Loucy (cell line): Measurements from ENCODE around the gene RIMBP2.

Experiments used
- CTCF ChIP-seq: fragments of 200-600 bp; sonication (generic); conservative IDR thresholded peaks from 2 replicates; pipeline ENCODE4 v1.5.1; 2014; ENCODE audit warnings: mild to moderate bottlenecking, antibody characterized with exemption, low read length
- EZH2phosphoT487 ChIP-seq: fragments of 200-600 bp; IDR thresholded peaks from 2 replicates; pipeline ENCODE4 v1.6.1; 2018; ENCODE audit warnings: antibody characterized with exemption, mild to moderate bottlenecking, moderate library complexity, borderline replicate concordance

GRCh38 chr12:130667421-130667960 is 48.6 kb downstream of the RIMBP2 start:
- no peak for TF ChIP-seq CTCF
- no peak for TF ChIP-seq EZH2phosphoT487
